H9 (cell line): ENCODE results near the gene OR5I1. TPM values are rescaled to one million over a fixed set of nuclear protein-coding genes. Genes with fewer than 3 reads are reported as not detected.
A peak's percentile ranks its signal among the peaks of the same experiment; 100 is the strongest.

ENCODE experiments used
- DNase-seq: peaks from one replicate; pipeline ENCODE4 v3.0.0-alpha.2; 2017
- H2AFZ ChIP-seq: one replicate; pipeline ENCODE4 v1.6.1; 2013; ENCODE audit warnings: mild to moderate bottlenecking, low read length, control low read depth, moderate library complexity
- H2AK5ac ChIP-seq: 2 replicates; pipeline ENCODE4 v1.6.1; 2013; ENCODE audit warnings: low read length, control low read depth, mixed read lengths; ENCODE audit not compliant: insufficient read length
- H2BK120ac ChIP-seq: one replicate; pipeline ENCODE4 v1.6.1; 2013; ENCODE audit warnings: low read depth, mild to moderate bottlenecking, low read length, control low read depth, inconsistent platforms; ENCODE audit not compliant: poor library complexity, severe bottlenecking
- H2BK12ac ChIP-seq: 2 replicates; pipeline ENCODE4 v1.6.1; 2013; ENCODE audit warnings: low read length, control low read depth, mixed read lengths, low read depth; ENCODE audit not compliant: insufficient read length
- H2BK15ac ChIP-seq: 2 replicates; pipeline ENCODE4 v1.6.1; 2013; ENCODE audit warnings: low read depth, low read length, control low read depth
- H2BK20ac ChIP-seq: one replicate; pipeline ENCODE4 v1.6.1; 2013; ENCODE audit warnings: low read depth, mild to moderate bottlenecking, low read length, control low read depth, inconsistent platforms; ENCODE audit not compliant: poor library complexity, severe bottlenecking
- H2BK5ac ChIP-seq: 2 replicates; pipeline ENCODE4 v1.6.1; 2013; ENCODE audit warnings: low read length, control low read depth, mixed read lengths; ENCODE audit not compliant: insufficient read length
- H3K14ac ChIP-seq: 2 replicates; pipeline ENCODE4 v1.6.1; 2013; ENCODE audit warnings: low read length, control low read depth; ENCODE audit not compliant: insufficient read depth
- H3K18ac ChIP-seq: 2 replicates; pipeline ENCODE4 v1.6.1; 2013; ENCODE audit warnings: low read depth, mild to moderate bottlenecking, mixed read lengths, low read length, control low read depth; ENCODE audit not compliant: insufficient read length
- H3K23ac ChIP-seq: 2 replicates; pipeline ENCODE4 v1.6.1; 2013; ENCODE audit warnings: low read length, control low read depth, mixed read lengths, low read depth; ENCODE audit not compliant: insufficient read length
- H3K23me2 ChIP-seq: 2 replicates; pipeline ENCODE4 v1.6.1; 2013; ENCODE audit warnings: low read depth, mild to moderate bottlenecking, mixed read lengths, low read length, control low read depth; ENCODE audit not compliant: insufficient read length, poor library complexity, severe bottlenecking
- H3K27ac ChIP-seq: 2 replicates; pipeline ENCODE4 v1.5.1; 2013; ENCODE audit warnings: low read length, control low read depth, mixed read lengths, low read depth; ENCODE audit not compliant: insufficient read length
- H3K27me3 ChIP-seq: 2 replicates; pipeline ENCODE4 v1.6.1; 2013; ENCODE audit warnings: low read length, control low read depth, inconsistent platforms; ENCODE audit not compliant: insufficient read depth
- H3K4ac ChIP-seq: 2 replicates; pipeline ENCODE4 v1.6.1; 2013; ENCODE audit warnings: low read depth, mild to moderate bottlenecking, control low read depth, inconsistent platforms, low read length, moderate library complexity
- H3K4me1 ChIP-seq: 2 replicates; pipeline ENCODE4 v1.6.1; 2013; ENCODE audit warnings: low read length, control low read depth, inconsistent platforms; ENCODE audit not compliant: insufficient read depth
- H3K4me2 ChIP-seq: 2 replicates; pipeline ENCODE4 v1.6.1; 2013; ENCODE audit warnings: low read length, control low read depth, mixed read lengths; ENCODE audit not compliant: insufficient read length, insufficient read depth
- H3K56ac ChIP-seq: 2 replicates; pipeline ENCODE4 v1.6.1; 2013; ENCODE audit warnings: low read depth, mild to moderate bottlenecking, mixed read lengths, low read length, control low read depth; ENCODE audit not compliant: insufficient read length
- H3K79me1 ChIP-seq: 2 replicates; pipeline ENCODE4 v1.6.1; 2013; ENCODE audit warnings: low read depth, mild to moderate bottlenecking, moderate library complexity, low read length, control low read depth, inconsistent platforms; ENCODE audit not compliant: insufficient read depth, poor library complexity, severe bottlenecking
- H3K79me2 ChIP-seq: 2 replicates; pipeline ENCODE4 v1.6.1; 2013; ENCODE audit warnings: low read length, control low read depth, inconsistent platforms; ENCODE audit not compliant: insufficient read depth
- H3K9ac ChIP-seq: 2 replicates; pipeline ENCODE4 v1.6.1; 2013; ENCODE audit warnings: low read length, control low read depth, mixed read lengths; ENCODE audit not compliant: insufficient read length; ENCODE audit errors: extremely low read depth
- H3K9me3 ChIP-seq: one replicate; pipeline ENCODE4 v1.6.1; 2013; ENCODE audit warnings: low read depth, low read length, inconsistent platforms; ENCODE audit not compliant: control insufficient read depth
- H3T11ph ChIP-seq: one replicate; pipeline ENCODE4 v1.6.1; 2013; ENCODE audit warnings: mild to moderate bottlenecking, low read length, control low read depth, inconsistent platforms
- H4K20me1 ChIP-seq: one replicate; pipeline ENCODE4 v1.6.1; 2013; ENCODE audit not compliant: control insufficient read depth, insufficient read length, insufficient read depth
- H4K5ac ChIP-seq: 2 replicates; pipeline ENCODE4 v1.6.1; 2013; ENCODE audit warnings: low read depth, mild to moderate bottlenecking, mixed read lengths, low read length, control low read depth; ENCODE audit not compliant: insufficient read length
- H4K8ac ChIP-seq: replicated peaks from 2 replicates; pipeline ENCODE4 v1.6.1; 2013; ENCODE audit warnings: low read length, control low read depth, mixed read lengths, low read depth; ENCODE audit not compliant: insufficient read length
- H4K91ac ChIP-seq: 2 replicates; pipeline ENCODE4 v1.6.1; 2013; ENCODE audit warnings: low read depth, mild to moderate bottlenecking, moderate library complexity, mixed read lengths, low read length, control low read depth; ENCODE audit not compliant: insufficient read length
- H3K27ac Mint-ChIP-seq, 3 experiments: 2 replicates in 2 of 3; 3 replicates in 1 of 3; pipeline ENCODE4 v1.8.0; 2020 to 2021; ENCODE audit warnings: mixed read lengths in 3 of 3, mild to moderate bottlenecking in 1 of 3, moderate library complexity in 1 of 3
- H3K27me3 Mint-ChIP-seq: 2 replicates; pipeline ENCODE4 v1.8.0; 2021; ENCODE audit warnings: low read depth, mild to moderate bottlenecking, moderate library complexity, mixed read lengths
- H3K36me3 Mint-ChIP-seq, 3 experiments: 2 replicates in 2 of 3; 3 replicates in 1 of 3; pipeline ENCODE4 v1.8.0; 2020 to 2021; ENCODE audit warnings: low read depth in 3 of 3, mixed read lengths in 3 of 3; ENCODE audit not compliant: insufficient read depth in 1 of 3
- H3K4me1 Mint-ChIP-seq, 2 experiments: 2 replicates each; pipeline ENCODE4 v1.8.0; 2020; ENCODE audit warnings: mixed read lengths in 2 of 2
- H3K4me3 Mint-ChIP-seq, 2 experiments: 2 replicates in 1 of 2; 3 replicates in 1 of 2; pipeline ENCODE4 v1.8.0; 2020 to 2021; ENCODE audit warnings: mild to moderate bottlenecking in 2 of 2, mixed read lengths in 2 of 2, moderate library complexity in 1 of 2
- H3K9me3 Mint-ChIP-seq, 2 experiments: 2 replicates in 1 of 2; 3 replicates in 1 of 2; pipeline ENCODE4 v1.8.0; 2020; ENCODE audit warnings: mild to moderate bottlenecking in 2 of 2, mixed read lengths in 2 of 2, moderate library complexity in 1 of 2
- CTCF ChIP-seq: fragments of 200-600 bp; sonication (generic); conservative IDR thresholded peaks from 3 replicates; pipeline ENCODE4 v1.8.0; 2021; ENCODE audit warnings: antibody characterized with exemption, mild to moderate bottlenecking
- WGBS: extraction: QIAGEN DNeasy Blood & Tissue Kit; methylation state at CpG from one replicate; pipeline ENCODE4 v1.1.7; 2013; ENCODE audit warnings: missing lambda C conversion rate, low lambda C conversion rate, mixed read lengths; ENCODE audit not compliant: insufficient read length; ENCODE audit errors: extremely low coverage; 5-methylcytosine and 5-hydroxymethylcytosine counted together
- total RNA-seq: library from RNA; stranded (reverse); gene quantifications from 2 replicates; pipeline ENCODE4 v1.2.1, GENCODE V29; 2021

Gene OR5I1
- total RNA-seq, 1 experiment from 2014 or later, result not detected

DNA sequence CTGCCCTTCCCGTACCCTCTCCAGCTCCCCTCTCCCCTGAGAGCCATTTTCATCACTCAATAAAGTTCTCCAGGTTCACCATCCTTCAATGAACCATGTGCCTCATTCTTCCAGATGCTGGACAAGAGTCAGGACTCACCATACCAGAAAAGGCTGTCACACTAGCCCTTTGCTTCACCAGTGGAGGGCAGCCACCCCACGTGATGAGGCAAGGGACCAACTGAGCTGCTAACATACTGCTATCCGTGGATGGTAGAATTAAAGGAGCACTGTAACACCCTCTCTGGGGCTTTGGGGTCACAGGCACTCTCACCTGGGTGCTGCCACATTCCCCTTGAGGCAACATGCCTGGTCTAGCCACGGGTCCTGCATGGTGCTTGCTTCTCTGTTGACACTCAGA, 13.1 kb upstream of the OR5I1 start:
- Histone ChIP-seq H2BK12ac (no peak overlapping the region), H3K79me1 (no peaks in the 10 kb centered on the region), H2AFZ (no peak overlapping the region), H4K91ac (no peak overlapping the region), H3K27me3 (no peaks in the 10 kb centered on the region), H3K23ac (no peak overlapping the region), H2BK15ac (no peak overlapping the region), H2BK5ac (no peak overlapping the region), H3K18ac (no peak overlapping the region), H3K4me1 (peaks cover 5% of the 10 kb centered on the region; the same call in 1 of the 2 replicates), H3K56ac (no peak overlapping the region), H2BK20ac (no peak overlapping the region), H4K8ac (no peak overlapping the region), H3K9ac (no peak overlapping the region), H3K9me3 (peaks cover 15% of the 10 kb centered on the region), H4K20me1 (no peaks in the 10 kb centered on the region), H3K23me2 (no peaks in the 10 kb centered on the region), H4K5ac (no peak overlapping the region), H3K4ac (no peak overlapping the region), H3K14ac (no peak overlapping the region), H3K79me2 (no peaks in the 10 kb centered on the region), H3T11ph (no peak overlapping the region), H2BK120ac (no peak overlapping the region), H3K4me2 (no peak overlapping the region), H3K27ac (no peak overlapping the region), H2AK5ac (no peak overlapping the region)
- peaks cover 6 to 24% of the 10 kb centered on the region in 2 experiments; a peak in 4 of 5 replicates for H3K9me3 Mint-ChIP-seq
- peak; percentile 34 for DNase-seq
- peak; percentile 45; the same call in 2 of the 3 replicates for TF ChIP-seq CTCF
- peaks cover 6% of the 10 kb centered on the region in 2 experiments; a peak in 3 of 4 replicates for H3K4me1 Mint-ChIP-seq
- H3K27ac Mint-ChIP-seq, result no peak overlapping the region; a peak in 1 of 7 replicates
- H3K36me3 Mint-ChIP-seq, result peaks cover 0 to 1% (median 0%) of the 10 kb centered on the region in 3 experiments; a peak in 3 of 7 replicates
- H3K27me3 Mint-ChIP-seq, result no peaks in the 10 kb centered on the region
- H3K4me3 Mint-ChIP-seq, result no peak overlapping the region
- WGBS, result no CpG with 5 or more reads among the region's 4 CpGs
